Stimulated activated CD4-positive, alpha-beta T cell treated with anti-CD3 and anti-CD28 coated beads, Interleukin-12 subunit alpha, Interleukin-12 subunit beta, amount 100 ng/mL, for 24 hours (primary cell): ENCODE measurements around the gene PPP1R26.
"Not testable (repeated sequence)": the region's sequence is repeated elsewhere in the genome, so short reads cannot be mapped to it uniquely, and the experiment has no call there.

Experiments used
- DNase-seq, 2 experiments: peaks; one replicate each; pipeline ENCODE4 v3.0.0-alpha.2; 2020; ENCODE audit warnings: low read depth in 2 of 2

Gene PPP1R26

GRCh38 chr9:135458478-135458877 is 21.1 kb upstream of the PPP1R26 start:
- not testable (repeated sequence) for DNase-seq

- DNase-seq, result no peak
Observed at GRCh38 chr9:135461936-135462335, 17.6 kb upstream of the PPP1R26 start.

GRCh38 chr9:135463140-135463539 is 16.4 kb upstream of the PPP1R26 start:
- DNase-seq, result no peak

GRCh38 chr9:135464181-135464580 is 15.4 kb upstream of the PPP1R26 start:
- no peak for DNase-seq

GRCh38 chr9:135468854-135469521 is 10.6 kb upstream of the PPP1R26 start:
- peak; percentile 12 to 46 for DNase-seq

- no peak for DNase-seq
Observed at GRCh38 chr9:135471791-135472640, 7.6 kb upstream of the PPP1R26 start.

- DNase-seq, result no peak
Observed at GRCh38 chr9:135473972-135474543, 5.5 kb upstream of the PPP1R26 start.

GRCh38 chr9:135474915-135475314 is 4.7 kb upstream of the PPP1R26 start:
- no peak for DNase-seq

GRCh38 chr9:135476561-135477355 is 2.8 kb upstream of the PPP1R26 start:
- DNase-seq, result no peak

GRCh38 chr9:135478191-135478590 is 1.4 kb upstream of the PPP1R26 start:
- no peak for DNase-seq

GRCh38 chr9:135478829-135479468 is 633 bp upstream of the PPP1R26 start:
- no peak for DNase-seq

- no peak for DNase-seq
Observed at GRCh38 chr9:135480071-135480939, 723 bp downstream of the PPP1R26 start.

GRCh38 chr9:135480940-135481310 is 1.3 kb downstream of the PPP1R26 start:
- DNase-seq, result no peak

- DNase-seq, result no peak
Observed at GRCh38 chr9:135482015-135482754, 2.6 kb downstream of the PPP1R26 start.

- no peak for DNase-seq
Observed at GRCh38 chr9:135484460-135485277, 5.1 kb downstream of the PPP1R26 start.

GRCh38 chr9:135485385-135485784 is 5.8 kb downstream of the PPP1R26 start:
- DNase-seq, result no peak

GRCh38 chr9:135485832-135486231 is 6.2 kb downstream of the PPP1R26 start:
- DNase-seq, result no peak

GRCh38 chr9:135486267-135487065 is 6.9 kb downstream of the PPP1R26 start:
- DNase-seq, result no peak
